Measurements from ENCODE around the gene ZBTB20. TPM values are rescaled to one million over a fixed set of nuclear protein-coding genes. Genes with fewer than 3 reads are reported as not detected.

The ZBTB20 gene
- total RNA-seq, 4 donors from 2014 or later, result 69.9 to 112 (median 80.8) TPM

GRCh38 chr3:114615523-114616085 lies 531.5 kb downstream of the ZBTB20 start:
- no peak overlapping the region for H3K4me3 ChIP-seq
- intact Hi-C loops (cut with DNase I), result no loop called here
- no peaks in the 10 kb centered on the region for H3K9me3 ChIP-seq
- H3K27ac ChIP-seq (replicated peaks in 1 of 4), result no peak overlapping the region
- H3K4me1 ChIP-seq, result peaks cover 13 to 28% (median 14%) of the 10 kb centered on the region in 4 donors
- DNase-seq (ENCODE audit: extremely low spot score), result no peak
- no peaks in the 10 kb centered on the region for H3K36me3 ChIP-seq
- no peaks in the 10 kb centered on the region for H3K27me3 ChIP-seq
- TF ChIP-seq POLR2A (IDR thresholded peaks at IDR 0.05; ENCODE audit: low read depth), result no peak
- WGBS, result 92% methylated on average over 9 of the region's 9 CpGs

DNA sequence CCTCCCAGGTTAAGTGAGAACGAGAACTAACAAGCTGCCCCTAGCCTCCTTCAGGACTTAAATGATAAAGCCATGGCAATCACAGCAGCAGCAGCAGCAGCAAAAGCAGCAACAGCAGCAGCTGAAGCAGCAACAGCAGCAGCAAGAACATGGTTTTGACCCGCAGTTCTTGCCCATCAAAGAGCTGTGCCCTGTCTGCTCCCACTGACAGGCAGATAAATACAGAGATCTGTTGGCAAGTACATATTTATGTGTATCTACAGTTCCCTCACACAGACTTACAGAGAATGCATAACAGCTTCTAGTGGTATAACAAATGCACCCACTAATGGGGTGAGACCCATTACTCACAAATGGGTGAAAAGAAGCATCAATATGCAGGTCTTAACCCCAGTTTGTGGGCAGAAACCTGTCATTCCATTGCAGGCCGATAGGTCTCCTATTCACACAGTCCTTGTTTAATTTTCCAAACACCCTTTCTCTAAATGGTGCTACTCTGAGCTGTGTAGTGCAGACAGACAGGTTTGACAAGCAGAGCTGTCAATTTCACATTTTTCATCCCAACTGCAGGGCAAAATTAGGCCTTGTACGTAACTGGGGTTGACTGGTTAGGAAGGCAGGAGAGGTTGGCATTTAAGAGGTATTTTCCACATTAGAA lies 537.0 kb downstream of the ZBTB20 start:
- intact Hi-C loops (cut with DNase I), result no loop called here
- no peaks in the 10 kb centered on the region for H3K9me3 ChIP-seq
- peaks cover 21 to 38% (median 25%) of the 10 kb centered on the region in 4 donors for H3K4me1 ChIP-seq
- no peaks in the 10 kb centered on the region for H3K27me3 ChIP-seq
- WGBS, result 84% methylated on average over 4 of the region's 4 CpGs
- no peaks in the 10 kb centered on the region for H3K36me3 ChIP-seq
- no peak overlapping the region for H3K27ac ChIP-seq (replicated peaks in 1 of 4)
- DNase-seq (ENCODE audit: extremely low spot score), result no peak
- H3K4me3 ChIP-seq, result no peak overlapping the region
- TF ChIP-seq POLR2A (IDR thresholded peaks at IDR 0.05; ENCODE audit: low read depth) (no peak), CTCF (IDR thresholded peaks at IDR 0.05) (no peak), POLR2AphosphoS5 (IDR thresholded peaks at IDR 0.05) (no peak), EP300 (IDR thresholded peaks at IDR 0.05) (no peak)

DNA sequence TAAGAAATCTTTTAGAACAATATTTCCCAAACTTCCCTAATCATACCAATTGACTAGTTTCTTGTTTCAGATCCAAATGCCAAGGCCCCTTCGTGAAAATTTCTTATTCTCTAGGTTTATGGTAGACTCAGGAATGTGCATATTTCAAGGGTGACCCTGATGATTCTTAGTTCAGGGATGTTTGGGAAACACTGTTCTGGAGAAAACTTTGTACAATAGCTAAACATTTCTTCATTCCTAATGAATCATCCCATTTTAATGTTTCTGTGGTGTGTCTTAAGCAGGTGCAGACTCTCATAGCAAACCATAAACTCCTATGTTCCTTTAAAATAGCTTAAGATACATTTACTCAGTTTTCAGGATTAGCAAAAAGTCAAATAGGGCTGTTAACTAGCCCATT lies 538.8 kb downstream of the ZBTB20 start:
- H3K9me3 ChIP-seq, result no peaks in the 10 kb centered on the region
- intact Hi-C loops (cut with DNase I), result no loop called here
- H3K27me3 ChIP-seq, result no peaks in the 10 kb centered on the region
- 75% methylated on average over 1 of the region's 1 CpG for WGBS
- TF ChIP-seq POLR2A (IDR thresholded peaks at IDR 0.05; ENCODE audit: low read depth) (no peak), POLR2AphosphoS5 (IDR thresholded peaks at IDR 0.05) (peak in 1 of 2 donors; percentile 6), EP300 (IDR thresholded peaks at IDR 0.05) (no peak)
- peaks cover 21 to 38% (median 25%) of the 10 kb centered on the region in 4 donors for H3K4me1 ChIP-seq
- H3K36me3 ChIP-seq, result no peaks in the 10 kb centered on the region
- no peak overlapping the region for H3K27ac ChIP-seq (replicated peaks in 1 of 4)
- H3K4me3 ChIP-seq, result no peak overlapping the region
- DNase-seq (ENCODE audit: extremely low spot score), result no peak

- no peak overlapping the region for H3K4me3 ChIP-seq
- intact Hi-C loops (cut with DNase I), result no loop called here
- WGBS, result 35% methylated on average over 2 of the region's 2 CpGs
- H3K36me3 ChIP-seq, result no peaks in the 10 kb centered on the region
- no peak overlapping the region for H3K27ac ChIP-seq (replicated peaks in 1 of 4)
- peaks cover 21 to 38% (median 24%) of the 10 kb centered on the region in 4 donors for H3K4me1 ChIP-seq
- no peak for DNase-seq (ENCODE audit: extremely low spot score)
- no peaks in the 10 kb centered on the region for H3K27me3 ChIP-seq
- TF ChIP-seq EP300 (IDR thresholded peaks at IDR 0.05), result no peak
- no peak for TF ChIP-seq CTCF (IDR thresholded peaks at IDR 0.05)
- TF ChIP-seq POLR2AphosphoS5 (IDR thresholded peaks at IDR 0.05), result no peak
- no peak for TF ChIP-seq POLR2A (IDR thresholded peaks at IDR 0.05; ENCODE audit: low read depth)
- H3K9me3 ChIP-seq, result no peaks in the 10 kb centered on the region
These were observed 540.8 kb downstream of the ZBTB20 start for GRCh38 chr3:114606336-114606735.

DNA sequence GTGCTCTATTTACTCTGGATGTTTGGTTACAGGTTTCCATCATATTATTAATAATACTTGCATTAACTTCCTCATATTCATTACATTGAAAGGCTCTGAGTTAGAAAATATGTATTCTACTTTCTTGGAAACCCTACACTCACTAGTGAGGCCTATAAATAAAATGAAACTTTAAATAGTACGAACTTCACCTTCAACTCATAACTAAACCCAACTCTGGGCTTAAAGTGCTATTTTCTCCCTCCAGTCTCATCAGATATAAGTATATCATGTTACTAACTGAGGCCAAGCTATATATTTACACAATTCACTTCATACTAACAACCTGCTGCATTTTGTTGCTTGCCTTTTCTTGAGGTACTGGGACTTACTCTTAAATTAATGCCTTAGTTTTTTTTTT lies 546.5 kb downstream of the ZBTB20 start:
- WGBS, result 60% methylated on average over 1 of the region's 1 CpG
- no peak for DNase-seq (ENCODE audit: extremely low spot score)
- Histone ChIP-seq H3K27me3 (no peaks in the 10 kb centered on the region), H3K27ac (replicated peaks in 1 of 4) (no peak overlapping the region), H3K9me3 (no peaks in the 10 kb centered on the region), H3K4me3 (no peak overlapping the region), H3K4me1 (peaks cover 0 to 13% (median 7%) of the 10 kb centered on the region in 4 donors), H3K36me3 (peaks cover 0 to 6% (median 0%) of the 10 kb centered on the region in 4 donors)
- intact Hi-C loops (cut with DNase I), result no loop called here
- no peak for TF ChIP-seq POLR2AphosphoS5 (IDR thresholded peaks at IDR 0.05)
- no peak for TF ChIP-seq CTCF (IDR thresholded peaks at IDR 0.05)
- no peak for TF ChIP-seq EP300 (IDR thresholded peaks at IDR 0.05)
- no peak for TF ChIP-seq POLR2A (IDR thresholded peaks at IDR 0.05; ENCODE audit: low read depth)

Data from esophagus muscularis mucosa (tissue), 4 donors.